Body of pancreas (tissue), 4 donors: ENCODE results near the gene FCN1. TPM values are rescaled to one million over a fixed set of nuclear protein-coding genes. Genes with fewer than 3 reads are reported as not detected.

ENCODE experiments used
- ATAC-seq: fragments of 150-250 bp; one replicate; pipeline ENCODE4 v1.9.1; 2016
- DNase-seq, 4 donors: peaks; one replicate each; pipeline ENCODE4 v3.0.0-alpha.2; 2019
- H3K27ac ChIP-seq, 4 donors: fragments of 200-600 bp; sonication (generic); 1 replicate in 3 of 4; 2 replicates in 1 of 4; pipeline versions ENCODE4 v1.5.1 to v1.6.1; 2016 to 2019; ENCODE audit warnings: mild to moderate bottlenecking in 1 of 4, mixed read lengths in 1 of 4, moderate library complexity in 1 of 4
- H3K27me3 ChIP-seq, 2 donors: fragments of 200-600 bp; sonication (generic); one replicate each; pipeline ENCODE4 v1.6.0; 2016; ENCODE audit warnings: mild to moderate bottlenecking in 1 of 2
- H3K36me3 ChIP-seq, 2 donors: fragments of 200-600 bp; sonication (generic); replicated peaks in 1 of 2; 2 replicates each; pipeline ENCODE4 v1.5.1; 2016; ENCODE audit warnings: low read depth in 2 of 2; ENCODE audit not compliant: insufficient read depth in 1 of 2
- H3K4me1 ChIP-seq: fragments of 200-600 bp; sonication (generic); one replicate; pipeline ENCODE4 v1.6.0; 2016
- H3K4me3 ChIP-seq, 2 donors: fragments of 200-600 bp; sonication (generic); 1 replicate in 1 of 2; 2 replicates in 1 of 2; pipeline ENCODE4 v1.5.1; 2016 to 2019
- H3K9me3 ChIP-seq, 3 donors: fragments of 200-600 bp; sonication (generic); 1 replicate in 2 of 3; 2 replicates in 1 of 3; pipeline ENCODE4 v1.5.1; 2016
- POLR2A ChIP-seq, 3 donors: fragments of 450-650 bp; IDR thresholded peaks; one replicate each; pipeline ENCODE4 v1.6.1; 2016; ENCODE audit warnings: antibody characterized with exemption in 3 of 3, mild to moderate bottlenecking in 2 of 3
- WGBS, 2 donors: methylation state at CpG; one replicate each; pipeline ENCODE4 v1.1.5; 2017; 5-methylcytosine and 5-hydroxymethylcytosine counted together
- intact Hi-C: fragments of 100-400 bp; cut with DNase I; formaldehyde crosslinking; loops from one replicate; pipeline ENCODE4 v1.15.1; 2023
- total RNA-seq, 2 donors: library from RNA; depleted of rRNA; stranded (reverse); fragments of >200 nt; gene quantifications; one replicate each; pipeline ENCODE4 v1.1.0, GENCODE V29; 2016
- TF ChIP-seq, protein P1 (sequence below), 7 experiments: fragments of 450-650 bp in 4 of 7; fragments of 200-600 bp in 3 of 7; sonication (generic) in 3 of 7; IDR thresholded peaks; one replicate each; pipeline ENCODE4 v1.5.1; 2016 to 2019; ENCODE audit warnings: antibody characterized with exemption in 7 of 7

FCN1 gene
- total RNA-seq, 2 donors from 2014 or later = not detected

DNA sequence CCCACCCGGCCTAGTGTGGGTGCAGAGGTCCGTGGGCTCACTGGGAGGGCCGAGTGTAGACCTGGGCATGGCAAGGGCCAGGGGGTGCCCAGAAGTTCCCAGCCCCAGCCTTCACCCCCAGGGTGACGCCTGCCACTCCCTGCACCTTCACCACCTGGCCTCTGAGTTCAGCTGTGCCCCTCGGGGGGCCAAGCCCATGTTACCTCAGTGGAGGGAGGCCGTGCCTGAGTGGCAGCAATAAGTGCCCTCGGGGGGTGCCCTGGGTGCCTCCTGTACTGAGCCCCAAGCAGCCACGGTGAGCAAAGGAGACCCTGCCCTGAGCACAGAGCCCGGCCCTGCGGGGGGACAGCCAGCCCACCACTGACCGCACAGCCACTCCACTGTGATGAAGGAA, 47.4 kb downstream of the FCN1 start:
- whole genome bisulfite sequencing, 2 donors = 61 to 75% methylated on average over 2 to 11 of the region's 11 CpGs
- intact Hi-C loops = no loop called here
- ATAC-seq (no peak), DNase-seq (no peak)
- Histone ChIP-seq H3K4me1 (no peaks in the 10 kb centered on the region), H3K36me3 (no peaks in the 10 kb centered on the region), H3K27ac (no peak overlapping the region), H3K4me3 (no peak overlapping the region), H3K9me3 (no peaks in the 10 kb centered on the region), H3K27me3 (no peaks in the 10 kb centered on the region)
- no peak for TF ChIP-seq POLR2A (IDR thresholded peaks at IDR 0.05)
- TF ChIP-seq, protein P1, sequence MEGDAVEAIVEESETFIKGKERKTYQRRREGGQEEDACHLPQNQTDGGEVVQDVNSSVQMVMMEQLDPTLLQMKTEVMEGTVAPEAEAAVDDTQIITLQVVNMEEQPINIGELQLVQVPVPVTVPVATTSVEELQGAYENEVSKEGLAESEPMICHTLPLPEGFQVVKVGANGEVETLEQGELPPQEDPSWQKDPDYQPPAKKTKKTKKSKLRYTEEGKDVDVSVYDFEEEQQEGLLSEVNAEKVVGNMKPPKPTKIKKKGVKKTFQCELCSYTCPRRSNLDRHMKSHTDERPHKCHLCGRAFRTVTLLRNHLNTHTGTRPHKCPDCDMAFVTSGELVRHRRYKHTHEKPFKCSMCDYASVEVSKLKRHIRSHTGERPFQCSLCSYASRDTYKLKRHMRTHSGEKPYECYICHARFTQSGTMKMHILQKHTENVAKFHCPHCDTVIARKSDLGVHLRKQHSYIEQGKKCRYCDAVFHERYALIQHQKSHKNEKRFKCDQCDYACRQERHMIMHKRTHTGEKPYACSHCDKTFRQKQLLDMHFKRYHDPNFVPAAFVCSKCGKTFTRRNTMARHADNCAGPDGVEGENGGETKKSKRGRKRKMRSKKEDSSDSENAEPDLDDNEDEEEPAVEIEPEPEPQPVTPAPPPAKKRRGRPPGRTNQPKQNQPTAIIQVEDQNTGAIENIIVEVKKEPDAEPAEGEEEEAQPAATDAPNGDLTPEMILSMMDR (IDR thresholded peaks at IDR 0.05) = no peak

DNA sequence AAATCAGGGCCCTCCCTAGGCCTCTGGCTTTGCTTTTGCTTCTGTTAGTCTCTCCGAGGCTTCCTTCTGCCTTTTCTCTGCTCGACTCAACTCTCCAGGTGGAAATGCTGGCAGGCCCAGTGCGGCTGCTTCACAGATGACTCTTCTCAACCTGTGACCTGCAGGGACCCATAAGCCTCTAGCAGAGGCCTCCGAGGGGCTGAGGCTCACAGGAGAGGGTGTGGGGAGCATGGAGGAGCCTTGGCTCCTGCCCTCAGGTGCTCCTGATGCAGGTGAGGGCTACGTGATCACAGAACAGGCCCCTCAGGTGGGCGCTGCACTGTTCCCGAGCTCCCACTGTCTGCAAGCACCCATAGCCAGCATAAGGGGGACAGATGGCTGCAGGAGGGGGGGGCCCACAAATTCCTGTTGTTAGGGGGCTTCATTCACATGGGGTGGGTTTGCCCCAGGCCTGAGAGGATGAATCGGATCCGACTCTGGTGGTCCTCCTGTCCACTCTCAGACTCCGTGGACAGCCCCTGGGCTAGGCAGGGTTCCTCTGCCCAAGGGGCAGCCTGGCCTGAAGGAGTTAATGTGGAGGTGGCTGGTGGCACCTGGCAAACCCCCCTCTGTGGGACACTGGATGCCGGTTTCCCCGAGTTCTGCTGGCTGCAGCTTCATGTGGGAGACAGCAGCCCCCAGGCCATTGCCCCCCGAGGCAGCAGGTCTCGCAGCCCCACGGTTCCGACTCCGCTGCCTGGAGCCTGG, 48.0 kb downstream of the FCN1 start:
- intact Hi-C loops = no loop called here
- H3K4me1 ChIP-seq = no peaks in the 10 kb centered on the region
- no peak for ATAC-seq
- WGBS, 2 donors = 57 to 65% methylated on average over 4 to 17 of the region's 17 CpGs
- no peaks in the 10 kb centered on the region for H3K9me3 ChIP-seq
- TF ChIP-seq POLR2A (IDR thresholded peaks at IDR 0.05) = no peak
- TF ChIP-seq, protein P1 (IDR thresholded peaks at IDR 0.05) = no peak
- no peak overlapping the region for H3K27ac ChIP-seq
- H3K4me3 ChIP-seq = no peak overlapping the region
- no peak for DNase-seq
- H3K27me3 ChIP-seq = no peaks in the 10 kb centered on the region
- H3K36me3 ChIP-seq = no peaks in the 10 kb centered on the region

DNA sequence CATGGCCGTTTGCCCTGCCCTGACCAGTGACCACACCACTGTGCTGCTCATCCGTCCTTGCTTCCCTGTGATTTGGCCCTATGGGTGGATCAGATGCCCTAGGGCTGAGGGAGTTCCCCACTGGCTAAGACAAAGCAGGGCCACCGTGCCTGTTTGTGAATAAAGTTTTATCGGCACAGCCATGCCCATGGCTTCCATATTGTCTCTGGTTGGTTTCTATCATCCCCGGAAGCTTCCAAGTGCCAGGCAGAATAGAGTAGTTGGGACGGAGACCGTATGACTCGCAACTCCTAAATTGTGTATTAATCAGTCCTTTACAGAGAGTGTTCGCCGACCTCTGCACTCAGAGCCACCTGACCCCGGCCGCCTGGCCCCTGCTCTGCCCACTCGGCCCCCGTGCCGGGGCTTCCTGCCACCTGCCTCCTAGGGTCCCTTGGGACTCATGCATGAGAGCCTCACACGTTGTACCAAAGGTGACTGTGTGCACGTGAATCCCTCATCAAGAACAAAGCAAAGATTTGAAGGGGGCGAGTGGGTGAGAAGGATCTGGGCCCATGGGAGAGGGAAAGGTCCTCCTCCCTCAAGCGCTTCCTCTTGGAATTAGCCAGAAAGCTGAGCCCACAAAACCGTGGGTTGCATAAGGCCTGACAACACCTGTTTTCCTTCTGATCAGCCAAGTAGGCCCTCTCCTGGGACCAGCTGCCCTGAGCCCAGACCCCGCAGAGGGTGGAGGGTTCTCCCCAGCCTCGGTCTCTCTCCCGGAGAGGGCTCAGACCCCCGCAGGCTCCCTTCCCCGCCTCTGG, 48.8 kb downstream of the FCN1 start:
- WGBS, 2 donors = 74 to 78% methylated on average over 24 to 25 of the region's 25 CpGs
- no peak overlapping the region for H3K27ac ChIP-seq
- no peaks in the 10 kb centered on the region for H3K9me3 ChIP-seq
- H3K36me3 ChIP-seq = no peaks in the 10 kb centered on the region
- no peak for TF ChIP-seq POLR2A (IDR thresholded peaks at IDR 0.05)
- TF ChIP-seq, protein P1 (IDR thresholded peaks at IDR 0.05) = no peak
- H3K4me3 ChIP-seq = no peak overlapping the region
- intact Hi-C loops = no loop called here
- ATAC-seq (no peak), DNase-seq (no peak)
- no peaks in the 10 kb centered on the region for H3K27me3 ChIP-seq
- no peaks in the 10 kb centered on the region for H3K4me1 ChIP-seq

DNA sequence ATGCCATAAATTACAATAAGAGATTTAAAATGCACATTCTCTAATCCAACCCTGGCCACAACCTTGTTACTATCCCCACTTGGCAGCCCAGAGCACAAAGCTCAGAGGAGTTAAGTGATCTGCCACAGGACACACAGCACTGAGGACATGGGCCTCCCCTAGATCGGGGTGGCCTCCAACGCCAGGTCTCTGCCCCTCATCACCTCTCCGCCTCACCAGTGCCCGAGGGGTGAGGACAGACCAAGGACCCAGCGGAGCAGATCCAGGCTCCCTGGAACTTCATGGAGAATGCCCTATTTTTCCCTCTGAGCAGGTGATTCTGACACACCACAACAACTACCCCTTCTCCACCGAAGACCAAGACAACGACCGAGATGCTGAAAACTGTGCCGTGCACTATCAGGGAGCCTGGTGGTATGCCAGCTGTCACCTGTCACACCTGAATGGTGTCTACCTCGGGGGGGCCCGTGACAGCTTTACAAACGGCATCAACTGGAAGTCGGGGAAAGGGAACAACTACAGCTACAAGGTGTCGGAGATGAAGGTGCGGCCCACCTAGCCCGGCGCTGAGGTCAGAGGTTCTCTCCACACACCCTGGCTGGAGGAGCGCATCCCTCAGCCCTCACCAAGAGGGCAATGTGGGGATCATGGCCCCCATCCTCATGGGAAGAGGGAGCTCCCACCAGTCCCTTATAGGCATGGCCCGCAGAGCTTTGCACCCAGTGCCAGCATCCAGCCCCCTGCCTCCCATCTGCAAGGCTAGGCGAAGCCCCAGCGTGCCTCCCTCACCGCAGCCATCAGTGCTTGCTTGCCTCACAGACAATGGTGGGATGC, 49.6 kb downstream of the FCN1 start:
- Histone ChIP-seq H3K4me3 (no peak overlapping the region), H3K36me3 (no peaks in the 10 kb centered on the region), H3K4me1 (no peaks in the 10 kb centered on the region), H3K27ac (no peak overlapping the region), H3K27me3 (no peaks in the 10 kb centered on the region), H3K9me3 (no peaks in the 10 kb centered on the region)
- no peak for DNase-seq
- 73 to 82% methylated on average over 14 to 22 of the region's 22 CpGs for WGBS, 2 donors
- intact Hi-C loops = no loop called here
- ATAC-seq = no peak
- TF ChIP-seq POLR2A (IDR thresholded peaks at IDR 0.05) = no peak
- TF ChIP-seq, protein P1 (IDR thresholded peaks at IDR 0.05) = no peak
